Endodermal cell (in vitro differentiated cells): ENCODE results near the gene NAIP. TPM values are rescaled to one million over a fixed set of nuclear protein-coding genes. Genes with fewer than 3 reads are reported as not detected.
"Not testable (repeated sequence)": the region's sequence is repeated elsewhere in the genome, so short reads cannot be mapped to it uniquely, and the experiment has no call there.

Source experiments
- DNase-seq: peaks from one replicate; pipeline ENCODE4 v3.0.0-alpha.2; 2017
- H3K27ac ChIP-seq: 2 replicates; pipeline ENCODE4 v1.5.1; 2013; ENCODE audit warnings: mild to moderate bottlenecking, low read depth, low read length, moderate library complexity
- H3K27me3 ChIP-seq: 2 replicates; pipeline ENCODE4 v1.6.1; 2013; ENCODE audit warnings: mild to moderate bottlenecking, low read length, moderate library complexity; ENCODE audit not compliant: insufficient read depth, control insufficient read depth, poor library complexity, severe bottlenecking
- H3K36me3 ChIP-seq: 2 replicates; pipeline ENCODE4 v1.7.0; 2013; ENCODE audit warnings: mild to moderate bottlenecking, low read length, moderate library complexity; ENCODE audit not compliant: control insufficient read depth, insufficient read depth
- H3K4me1 ChIP-seq: one replicate; pipeline ENCODE4 v1.7.0; 2013; ENCODE audit warnings: low read length; ENCODE audit not compliant: control insufficient read depth, insufficient read depth
- H3K4me3 ChIP-seq: 2 replicates; pipeline ENCODE4 v1.5.1; 2013; ENCODE audit warnings: mild to moderate bottlenecking, low read length, moderate library complexity
- H3K9ac ChIP-seq: 2 replicates; pipeline ENCODE4 v1.6.1; 2013; ENCODE audit warnings: mild to moderate bottlenecking, low read length, moderate library complexity; ENCODE audit not compliant: poor library complexity, severe bottlenecking; ENCODE audit errors: extremely low read depth
- H3K9me3 ChIP-seq: 2 replicates; pipeline ENCODE4 v1.6.1; 2013; ENCODE audit warnings: mild to moderate bottlenecking, low read length, moderate library complexity; ENCODE audit not compliant: control insufficient read depth
- H3K27ac Mint-ChIP-seq: 2 replicates; pipeline ENCODE4 v1.8.0; 2020; ENCODE audit warnings: mixed read lengths
- H3K27me3 Mint-ChIP-seq: 2 replicates; pipeline ENCODE4 v1.8.0; 2021; ENCODE audit warnings: mild to moderate bottlenecking, mixed read lengths; ENCODE audit not compliant: insufficient read depth
- H3K36me3 Mint-ChIP-seq: 2 replicates; pipeline ENCODE4 v1.8.0; 2020; ENCODE audit warnings: low read depth, mixed read lengths
- H3K4me1 Mint-ChIP-seq: 2 replicates; pipeline ENCODE4 v1.8.0; 2020; ENCODE audit warnings: mixed read lengths
- H3K4me3 Mint-ChIP-seq: 2 replicates; pipeline ENCODE4 v1.8.0; 2020; ENCODE audit warnings: mild to moderate bottlenecking, moderate library complexity, mixed read lengths
- H3K9me3 Mint-ChIP-seq: 2 replicates; pipeline ENCODE4 v1.8.0; 2020; ENCODE audit warnings: mild to moderate bottlenecking, mixed read lengths
- WGBS, 2 experiments: methylation state at CpG; one replicate each; pipeline versions ENCODE4 v1.1.5 to v1.1.7; 2013; ENCODE audit warnings: missing lambda C conversion rate in 2 of 2, mixed read lengths in 1 of 2; ENCODE audit not compliant: insufficient coverage in 1 of 2, insufficient read length in 1 of 2; 5-methylcytosine and 5-hydroxymethylcytosine counted together
- total RNA-seq, 2 donors: library from RNA; stranded (reverse); fragmentation: NEBNext Ultra II Directional in 1 of 2; extraction: Animal tissue kit (Norgen Biotek cat#: 25700) in 1 of 2; gene quantifications; 2 replicates in 1 of 2; 3 replicates in 1 of 2; pipeline ENCODE4 v1.2.1, GENCODE V29; 2021
- TF ChIP-seq, protein P1 (sequence below): fragments of 200-600 bp; sonication (generic); conservative IDR thresholded peaks from 2 replicates; pipeline ENCODE4 v1.5.0; 2021; ENCODE audit warnings: antibody characterized with exemption, mild to moderate bottlenecking

The NAIP gene
- total RNA-seq, 2 donors from 2014 or later, result 7.9 to 9.3 TPM

DNA sequence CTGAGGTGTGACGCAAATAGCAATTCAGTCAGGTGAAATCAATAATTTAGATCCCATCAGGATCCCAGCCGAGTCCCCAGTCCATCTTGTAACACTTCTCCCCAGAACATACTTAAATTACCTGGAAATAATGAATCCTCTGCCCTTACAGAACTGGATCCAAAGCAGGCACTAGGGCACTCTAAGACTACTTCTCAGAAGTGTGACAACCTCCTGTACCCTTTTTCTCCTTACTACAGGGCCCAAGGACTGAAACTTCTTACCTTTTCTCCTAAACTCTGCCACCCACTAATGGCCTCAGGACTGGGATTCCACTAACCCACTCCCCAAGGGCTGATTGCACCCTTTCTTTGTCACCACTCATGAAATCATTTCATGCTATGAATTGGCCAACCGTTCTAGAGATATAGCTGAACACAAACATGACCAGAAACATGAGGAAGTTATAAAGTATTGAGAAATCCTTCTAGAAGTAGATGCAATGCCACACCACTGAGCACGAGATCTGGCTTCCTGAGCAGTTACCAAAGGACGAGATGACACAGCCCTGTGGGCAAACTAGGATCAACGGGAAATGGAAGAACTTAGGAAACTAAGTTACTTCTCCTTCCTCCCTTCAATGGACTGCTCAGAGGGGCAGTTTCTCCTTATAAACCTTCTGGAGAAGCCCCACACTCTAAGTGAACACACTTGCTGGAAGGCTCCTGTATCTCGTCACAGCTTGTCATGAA is 6.1 kb upstream of the NAIP start:
- H3K9me3 ChIP-seq, H3K27me3 Mint-ChIP-seq, H3K36me3 Mint-ChIP-seq, H3K4me3 Mint-ChIP-seq, H3K4me3 ChIP-seq, H3K4me1 Mint-ChIP-seq, H3K9me3 Mint-ChIP-seq, DNase-seq, H3K9ac ChIP-seq, H3K27ac Mint-ChIP-seq, H3K27ac ChIP-seq, H3K27me3 ChIP-seq, H3K4me1 ChIP-seq, H3K36me3 ChIP-seq: not testable (repeated sequence)
- no CpG with 5 or more reads among the region's 7 CpGs for WGBS, 2 experiments

DNA sequence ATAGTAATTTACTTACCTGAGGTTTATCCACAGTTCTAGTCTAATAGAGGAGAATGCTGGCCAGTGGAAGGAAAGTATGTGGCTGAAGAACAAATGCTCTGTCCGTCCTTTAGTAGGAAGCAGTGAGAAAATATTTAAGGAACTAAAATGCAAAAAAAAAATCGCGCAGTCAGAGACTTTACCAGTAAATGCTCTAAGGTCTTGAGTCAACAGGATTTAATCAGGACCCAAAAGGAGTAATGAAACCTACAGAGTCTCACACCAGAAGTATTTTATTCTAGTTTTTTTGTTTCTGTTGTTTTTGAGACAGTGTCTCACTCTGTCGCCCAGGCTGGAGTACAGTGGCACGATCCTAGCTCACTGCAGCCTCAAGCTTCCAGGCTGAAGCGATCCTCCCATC is 4.5 kb downstream of the NAIP start:
- no CpG with 5 or more reads among the region's 6 CpGs for WGBS, 2 experiments
- not testable (repeated sequence) for H3K27me3 Mint-ChIP-seq, H3K36me3 ChIP-seq, H3K9me3 ChIP-seq, H3K4me3 ChIP-seq, H3K4me1 ChIP-seq, H3K4me1 Mint-ChIP-seq, H3K27ac ChIP-seq, H3K9me3 Mint-ChIP-seq, H3K36me3 Mint-ChIP-seq, H3K9ac ChIP-seq, H3K27ac Mint-ChIP-seq, H3K4me3 Mint-ChIP-seq, H3K27me3 ChIP-seq, DNase-seq

DNA sequence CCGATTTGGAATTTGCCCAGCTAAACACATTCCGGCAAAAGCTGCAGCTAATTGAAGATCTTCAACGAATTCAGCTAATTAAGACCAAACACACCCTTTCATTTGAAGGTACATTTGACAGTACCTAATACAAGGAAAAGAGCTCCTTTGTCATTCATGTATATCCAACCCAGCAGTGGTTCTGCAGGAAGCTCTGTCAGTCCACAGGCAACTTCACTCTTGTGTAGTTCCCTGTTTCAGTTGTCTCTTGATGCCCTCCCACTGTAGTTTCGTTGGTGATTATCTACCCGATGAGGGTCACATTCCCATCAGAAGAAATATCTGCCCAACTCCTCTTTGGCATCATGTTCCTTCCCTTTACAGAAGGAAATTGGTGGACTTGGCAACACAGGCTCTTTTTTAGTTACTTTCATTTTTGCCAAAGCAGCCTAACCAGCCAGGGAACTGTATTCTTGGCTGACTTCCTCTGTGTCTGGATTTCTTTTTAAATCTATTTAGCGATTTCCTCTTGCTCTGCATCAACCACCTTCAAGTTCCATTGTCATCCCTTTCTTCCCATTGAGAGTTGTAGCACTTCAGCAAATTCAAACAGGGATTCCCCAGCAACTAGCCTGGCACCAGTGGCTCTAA is 6.6 kb downstream of the NAIP start:
- not testable (repeated sequence) for H3K4me3 ChIP-seq, H3K4me3 Mint-ChIP-seq, H3K4me1 Mint-ChIP-seq, H3K27ac Mint-ChIP-seq, H3K9me3 ChIP-seq, H3K9me3 Mint-ChIP-seq, H3K36me3 Mint-ChIP-seq, H3K27me3 ChIP-seq, H3K4me1 ChIP-seq, H3K27ac ChIP-seq, DNase-seq, H3K27me3 Mint-ChIP-seq, H3K36me3 ChIP-seq, H3K9ac ChIP-seq
- no CpG with 5 or more reads among the region's 6 CpGs for WGBS, 2 experiments

DNA sequence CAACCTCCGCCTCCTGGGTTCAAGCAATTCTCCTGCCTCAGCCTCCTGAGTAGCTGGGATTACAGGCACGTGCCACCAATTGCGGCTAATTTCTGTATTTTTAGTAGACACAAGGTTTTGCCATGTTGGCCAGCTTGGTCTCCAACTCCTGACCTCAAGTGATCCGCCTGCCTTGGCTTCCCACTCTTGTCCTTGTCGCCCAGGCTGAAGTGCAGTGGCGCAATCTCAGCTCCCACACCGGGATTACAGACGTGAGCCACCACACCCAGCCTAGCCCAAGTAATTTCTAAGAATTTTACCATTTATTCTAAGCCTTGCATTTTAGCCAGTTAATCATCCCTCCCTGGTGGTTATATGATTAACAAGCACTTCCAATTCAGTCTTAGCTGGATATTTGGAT is 11.0 kb downstream of the NAIP start:
- 91 to 96% methylated on average over 8 of the region's 8 CpGs for WGBS, 2 experiments
- H3K27ac ChIP-seq, result no peak overlapping the region
- no peaks in the 10 kb centered on the region for H3K4me1 ChIP-seq
- Mint-ChIP-seq H3K27ac (no peak overlapping the region), H3K4me1 (no peaks in the 10 kb centered on the region), H3K27me3 (no peaks in the 10 kb centered on the region), H3K4me3 (no peak overlapping the region), H3K36me3 (no peaks in the 10 kb centered on the region), H3K9me3 (no peaks in the 10 kb centered on the region)
- no peak overlapping the region for H3K9ac ChIP-seq
- peak; percentile 22 for DNase-seq
- no peaks in the 10 kb centered on the region for H3K27me3 ChIP-seq
- H3K36me3 ChIP-seq, result no peaks in the 10 kb centered on the region
- TF ChIP-seq, protein P1, sequence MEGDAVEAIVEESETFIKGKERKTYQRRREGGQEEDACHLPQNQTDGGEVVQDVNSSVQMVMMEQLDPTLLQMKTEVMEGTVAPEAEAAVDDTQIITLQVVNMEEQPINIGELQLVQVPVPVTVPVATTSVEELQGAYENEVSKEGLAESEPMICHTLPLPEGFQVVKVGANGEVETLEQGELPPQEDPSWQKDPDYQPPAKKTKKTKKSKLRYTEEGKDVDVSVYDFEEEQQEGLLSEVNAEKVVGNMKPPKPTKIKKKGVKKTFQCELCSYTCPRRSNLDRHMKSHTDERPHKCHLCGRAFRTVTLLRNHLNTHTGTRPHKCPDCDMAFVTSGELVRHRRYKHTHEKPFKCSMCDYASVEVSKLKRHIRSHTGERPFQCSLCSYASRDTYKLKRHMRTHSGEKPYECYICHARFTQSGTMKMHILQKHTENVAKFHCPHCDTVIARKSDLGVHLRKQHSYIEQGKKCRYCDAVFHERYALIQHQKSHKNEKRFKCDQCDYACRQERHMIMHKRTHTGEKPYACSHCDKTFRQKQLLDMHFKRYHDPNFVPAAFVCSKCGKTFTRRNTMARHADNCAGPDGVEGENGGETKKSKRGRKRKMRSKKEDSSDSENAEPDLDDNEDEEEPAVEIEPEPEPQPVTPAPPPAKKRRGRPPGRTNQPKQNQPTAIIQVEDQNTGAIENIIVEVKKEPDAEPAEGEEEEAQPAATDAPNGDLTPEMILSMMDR, result no peak
- H3K9me3 ChIP-seq, result no peaks in the 10 kb centered on the region
- H3K4me3 ChIP-seq, result no peak overlapping the region
